GM20000 (cell line): Measurements from ENCODE around the gene SUSD2.

Experiments used
- DNase-seq: peaks from one replicate; pipeline ENCODE4 v3.0.0; 2012; ENCODE audit warnings: low spot score
- TF ChIP-seq, protein P1 (sequence below): IDR thresholded peaks from 2 replicates; pipeline ENCODE4 v1.5.1; 2012; ENCODE audit warnings: mild to moderate bottlenecking, control low read depth; ENCODE audit errors: extremely low read depth, missing control alignments

Gene SUSD2

DNA sequence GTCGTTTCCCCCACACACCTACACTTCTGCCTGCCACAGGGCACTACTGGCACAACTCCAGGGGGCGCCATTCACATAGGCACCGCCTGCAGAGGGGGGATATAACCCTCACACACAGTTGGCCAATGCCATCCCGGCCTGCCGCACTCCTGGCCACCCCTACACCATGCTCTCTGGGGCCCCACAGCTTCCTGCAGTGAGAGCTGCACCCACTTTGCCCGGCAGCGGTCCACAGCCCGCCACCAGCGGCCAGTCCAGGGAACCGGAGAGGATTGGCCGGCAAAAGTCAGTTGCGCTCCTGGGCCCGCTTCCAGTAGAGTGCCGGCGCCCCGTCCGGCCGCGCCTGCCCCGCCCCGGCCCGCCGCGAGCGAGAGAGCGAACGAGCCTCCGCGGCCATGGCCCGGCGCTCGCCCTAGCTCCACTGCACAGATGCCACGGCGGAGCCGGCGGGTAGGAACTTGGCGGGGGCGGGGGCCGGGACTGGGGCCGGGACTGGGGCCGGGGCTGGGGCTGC is 25.6 kb upstream of the SUSD2 start:
- DNase-seq = peak; percentile 84
- TF ChIP-seq, protein P1, sequence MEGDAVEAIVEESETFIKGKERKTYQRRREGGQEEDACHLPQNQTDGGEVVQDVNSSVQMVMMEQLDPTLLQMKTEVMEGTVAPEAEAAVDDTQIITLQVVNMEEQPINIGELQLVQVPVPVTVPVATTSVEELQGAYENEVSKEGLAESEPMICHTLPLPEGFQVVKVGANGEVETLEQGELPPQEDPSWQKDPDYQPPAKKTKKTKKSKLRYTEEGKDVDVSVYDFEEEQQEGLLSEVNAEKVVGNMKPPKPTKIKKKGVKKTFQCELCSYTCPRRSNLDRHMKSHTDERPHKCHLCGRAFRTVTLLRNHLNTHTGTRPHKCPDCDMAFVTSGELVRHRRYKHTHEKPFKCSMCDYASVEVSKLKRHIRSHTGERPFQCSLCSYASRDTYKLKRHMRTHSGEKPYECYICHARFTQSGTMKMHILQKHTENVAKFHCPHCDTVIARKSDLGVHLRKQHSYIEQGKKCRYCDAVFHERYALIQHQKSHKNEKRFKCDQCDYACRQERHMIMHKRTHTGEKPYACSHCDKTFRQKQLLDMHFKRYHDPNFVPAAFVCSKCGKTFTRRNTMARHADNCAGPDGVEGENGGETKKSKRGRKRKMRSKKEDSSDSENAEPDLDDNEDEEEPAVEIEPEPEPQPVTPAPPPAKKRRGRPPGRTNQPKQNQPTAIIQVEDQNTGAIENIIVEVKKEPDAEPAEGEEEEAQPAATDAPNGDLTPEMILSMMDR = peak; percentile 1

DNA sequence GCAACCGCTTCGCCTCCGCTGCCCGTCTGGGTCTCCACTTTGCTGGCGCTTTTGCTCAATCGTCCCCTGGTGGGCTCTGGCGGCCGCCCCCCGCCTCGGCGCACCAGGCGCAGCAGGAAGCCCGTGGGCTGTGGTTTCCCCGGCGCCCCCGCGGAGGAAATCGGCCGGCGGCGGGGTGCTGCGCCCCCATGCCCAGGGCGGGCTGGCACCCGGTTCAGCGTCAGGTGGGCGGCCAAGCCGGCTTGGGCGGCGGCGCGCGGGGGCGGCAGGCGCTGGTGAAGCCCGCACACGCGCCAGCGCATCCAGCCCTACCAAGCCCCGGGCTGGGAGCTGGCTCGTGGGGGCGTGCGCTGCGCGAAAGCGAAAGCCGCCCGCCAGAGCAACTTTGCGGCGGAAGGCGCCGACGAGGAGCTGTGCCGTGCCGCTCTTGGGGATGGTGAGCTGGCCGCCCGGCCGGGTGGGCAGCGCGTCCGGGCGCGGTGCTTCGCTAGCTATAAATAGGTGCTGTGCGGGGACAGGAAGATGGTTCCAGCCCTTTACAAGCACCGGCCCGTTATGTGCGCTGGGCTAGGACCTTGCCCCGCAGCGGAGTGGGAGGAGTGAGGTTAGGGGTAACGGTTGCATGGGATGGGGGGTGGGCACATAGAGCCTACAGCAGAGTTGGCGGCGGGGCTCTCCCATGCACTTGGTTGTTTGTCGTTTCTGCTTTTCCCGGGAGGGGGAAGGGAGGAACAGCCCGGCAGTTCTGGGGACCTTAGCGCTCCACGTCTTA is 25.0 kb upstream of the SUSD2 start:
- peak; percentile 88 for DNase-seq
- TF ChIP-seq, protein P1 = no peak

DNA sequence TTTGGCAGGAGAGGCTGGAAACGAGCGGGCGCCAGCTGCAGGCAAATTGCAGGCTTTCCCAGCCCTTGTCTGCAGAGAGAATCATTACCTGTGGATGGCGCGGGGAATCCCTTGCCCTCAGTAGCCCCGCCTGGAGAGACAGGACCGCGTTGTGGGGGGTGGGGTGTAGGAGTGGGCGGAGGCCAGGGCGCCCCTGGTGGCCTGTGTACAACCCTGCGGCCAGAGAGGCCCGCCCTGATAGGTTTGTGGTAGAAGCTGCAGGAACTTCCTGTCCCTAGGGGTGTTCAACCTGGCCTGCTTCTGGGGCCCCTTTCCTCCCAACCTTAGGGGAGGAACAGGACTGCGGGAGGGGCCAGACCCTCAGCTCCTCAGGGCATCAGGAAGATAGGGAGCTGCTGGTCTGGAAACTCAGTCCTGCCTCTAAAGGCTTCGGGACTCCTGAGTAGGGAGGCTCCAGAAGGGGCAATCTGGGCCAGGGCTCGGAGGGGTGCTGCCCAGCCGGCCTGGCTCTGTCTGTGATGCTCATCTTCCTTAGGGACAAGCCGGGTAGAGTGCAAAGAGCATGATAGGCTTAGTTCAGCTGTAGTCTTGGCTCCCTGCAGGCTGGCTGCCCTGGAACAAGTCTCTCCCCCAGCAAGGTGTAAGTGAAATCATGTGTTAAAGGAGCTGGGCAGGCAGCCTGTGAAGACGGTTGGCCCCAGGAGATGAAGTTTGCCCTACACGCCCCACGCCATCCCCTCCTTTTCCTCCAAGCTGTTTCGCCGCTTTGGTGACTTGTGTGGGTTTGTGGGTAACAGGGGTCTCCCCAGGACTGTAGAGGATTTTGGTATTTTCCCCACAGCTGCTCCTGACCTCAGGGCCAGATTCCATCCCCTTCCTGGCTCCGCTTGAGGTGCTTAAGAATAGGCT is 24.1 kb upstream of the SUSD2 start:
- TF ChIP-seq, protein P1 = peak; percentile 52
- peak; percentile 96 for DNase-seq

DNA sequence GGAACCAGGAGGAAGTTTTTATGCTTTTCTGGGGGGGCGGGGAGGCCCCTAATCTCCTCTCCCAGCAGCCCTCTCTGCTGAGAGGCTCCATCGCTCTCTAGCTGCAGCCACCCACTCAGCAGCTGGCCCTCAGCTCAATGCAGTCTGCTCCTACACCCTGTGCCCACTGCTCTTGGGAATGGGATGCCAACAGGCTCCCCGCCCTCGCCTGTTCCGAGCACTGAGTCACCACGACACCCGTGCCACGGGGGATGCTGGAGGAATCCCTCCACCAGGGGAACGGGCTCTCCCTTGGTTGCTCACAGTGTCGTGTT is 23.5 kb upstream of the SUSD2 start:
- peak; percentile 57 for DNase-seq
- TF ChIP-seq, protein P1 = no peak

DNA sequence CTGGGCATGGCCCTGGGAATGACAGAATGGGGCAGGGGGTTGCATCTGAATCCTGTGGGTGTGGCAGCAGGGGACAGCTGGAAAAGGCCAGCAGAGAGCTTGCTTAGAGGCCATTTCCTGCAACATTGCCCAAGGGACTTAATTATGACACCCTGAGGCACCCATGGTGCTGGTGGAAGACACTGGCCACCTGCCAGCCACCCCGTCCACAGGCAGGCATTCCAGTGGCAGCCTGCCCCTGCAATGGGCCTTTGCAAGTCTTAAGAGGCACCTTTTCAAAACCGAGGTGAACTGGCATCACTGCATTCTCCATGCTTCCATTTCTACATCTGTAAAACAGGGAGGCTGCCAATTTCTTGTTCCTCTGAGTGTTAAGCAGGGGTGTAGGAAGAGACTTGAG is 21.6 kb upstream of the SUSD2 start:
- no peak for DNase-seq
- TF ChIP-seq, protein P1 = no peak

DNA sequence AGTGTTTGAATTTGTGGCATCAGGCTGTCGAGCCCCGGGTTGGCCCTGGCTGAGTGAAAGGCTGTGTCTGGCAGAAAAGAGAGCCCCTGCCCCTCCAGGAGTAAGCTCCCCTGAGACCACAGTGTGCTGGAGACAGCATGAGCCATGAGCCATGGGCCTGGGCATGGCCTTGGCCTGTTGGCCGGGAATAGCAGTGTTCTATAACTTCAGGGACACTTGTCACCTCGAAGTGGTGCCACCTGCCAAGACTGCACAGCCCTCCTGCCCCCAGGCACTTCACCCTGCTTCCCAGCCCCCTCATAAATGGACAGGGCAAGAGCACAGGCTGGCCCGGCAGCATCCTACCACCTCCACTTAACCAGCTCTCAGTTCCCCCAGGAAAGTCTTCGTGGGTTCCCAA is 20.7 kb upstream of the SUSD2 start:
- TF ChIP-seq, protein P1 = no peak
- DNase-seq = no peak

DNA sequence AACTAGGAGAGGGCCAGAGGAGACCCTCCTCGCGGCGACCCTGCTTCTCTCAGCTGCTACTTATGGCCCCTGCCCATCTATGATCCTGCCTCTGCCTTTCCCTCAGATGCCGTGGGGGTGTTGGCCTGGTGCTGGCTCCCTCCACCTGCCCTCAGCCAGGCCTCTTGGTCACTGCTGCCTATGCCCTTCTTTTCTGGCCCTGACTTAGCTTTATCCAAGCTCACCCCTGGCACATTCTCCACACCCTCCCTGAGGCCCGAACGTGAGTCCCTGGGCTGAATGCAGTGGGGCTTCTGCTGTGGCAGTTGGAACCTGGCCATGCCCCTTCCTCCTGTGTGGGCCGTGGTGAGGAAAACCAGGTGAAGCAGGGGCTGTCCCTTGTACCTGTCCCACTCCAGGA is 19.8 kb upstream of the SUSD2 start:
- no peak for DNase-seq
- TF ChIP-seq, protein P1 = no peak
